ENCODE measurements around the gene GIPC1.
"Not testable (repeated sequence)": the region's sequence is repeated elsewhere in the genome, so short reads cannot be mapped to it uniquely, and the experiment has no call there.

Gene GIPC1, protein sequence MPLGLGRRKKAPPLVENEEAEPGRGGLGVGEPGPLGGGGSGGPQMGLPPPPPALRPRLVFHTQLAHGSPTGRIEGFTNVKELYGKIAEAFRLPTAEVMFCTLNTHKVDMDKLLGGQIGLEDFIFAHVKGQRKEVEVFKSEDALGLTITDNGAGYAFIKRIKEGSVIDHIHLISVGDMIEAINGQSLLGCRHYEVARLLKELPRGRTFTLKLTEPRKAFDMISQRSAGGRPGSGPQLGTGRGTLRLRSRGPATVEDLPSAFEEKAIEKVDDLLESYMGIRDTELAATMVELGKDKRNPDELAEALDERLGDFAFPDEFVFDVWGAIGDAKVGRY

DNA sequence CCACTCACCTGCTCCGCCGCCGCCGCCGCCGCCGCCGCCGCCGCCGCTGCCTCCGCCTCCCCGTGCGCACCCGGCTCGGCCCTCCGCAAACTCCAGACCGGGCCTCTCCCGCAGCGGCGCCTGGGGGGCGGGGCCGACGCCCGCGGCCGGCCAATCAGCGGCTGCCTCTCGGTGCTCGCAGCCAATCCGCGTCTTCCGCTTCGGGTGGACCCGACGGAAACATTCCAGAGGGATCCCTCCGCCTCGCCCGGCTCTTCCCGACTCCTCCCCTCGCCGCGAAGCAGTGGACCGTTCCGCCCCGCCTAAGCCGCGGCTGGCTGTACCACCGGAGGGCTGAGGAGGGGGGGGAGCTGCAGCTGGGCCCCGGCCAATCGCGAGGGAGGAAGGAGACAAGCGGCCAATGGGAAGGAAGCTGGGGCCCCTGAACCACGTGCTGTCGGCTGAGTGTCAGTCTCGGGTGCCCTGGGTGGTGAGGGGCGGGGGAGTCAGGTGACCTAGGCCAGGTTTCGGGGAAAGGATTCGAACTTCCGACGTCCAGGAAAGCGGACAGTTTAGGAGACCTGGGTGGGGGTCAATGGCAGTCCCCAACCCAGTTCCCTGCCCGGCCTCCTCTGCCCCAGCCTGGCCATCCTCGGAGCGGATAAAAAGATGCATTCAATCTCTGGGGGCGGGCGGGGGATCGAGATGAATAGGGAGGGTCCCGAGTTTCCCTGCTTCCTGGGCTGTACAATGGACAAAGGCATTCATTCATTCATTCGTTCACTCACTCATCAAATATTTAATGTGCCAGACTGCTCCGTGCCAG, at the start of gene GIPC1:
GIPC1 (minus strand) TSS at position 99 of the 805 bp plus-strand sequence. CDS start 13,151 bp downstream, outside the sequence.
- DNase-seq (ENCODE audit: low read depth in 1 of 2, low spot score in 1 of 2) = peak; percentile 70 to 76

DNA sequence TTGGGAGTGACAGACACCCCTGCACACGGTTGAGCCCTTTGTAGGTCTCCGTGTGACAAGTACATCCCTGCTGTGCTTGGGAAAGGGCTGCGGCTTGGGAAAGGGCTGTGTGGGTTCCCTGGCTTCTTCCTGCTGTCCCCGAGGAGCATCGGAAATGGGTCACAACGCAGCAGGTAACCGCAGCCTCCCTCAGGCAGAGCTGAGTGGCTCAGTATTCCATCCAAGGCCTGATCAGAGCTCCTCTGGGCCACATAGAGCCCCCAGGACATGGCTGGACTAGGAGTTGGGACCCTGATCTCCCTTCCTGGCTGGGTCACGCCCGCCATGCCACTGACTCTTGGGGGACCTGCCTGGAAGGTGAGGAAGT, 49.8 kb upstream of the GIPC1 start:
- no peak for DNase-seq (ENCODE audit: low read depth in 1 of 2, low spot score in 1 of 2)

DNA sequence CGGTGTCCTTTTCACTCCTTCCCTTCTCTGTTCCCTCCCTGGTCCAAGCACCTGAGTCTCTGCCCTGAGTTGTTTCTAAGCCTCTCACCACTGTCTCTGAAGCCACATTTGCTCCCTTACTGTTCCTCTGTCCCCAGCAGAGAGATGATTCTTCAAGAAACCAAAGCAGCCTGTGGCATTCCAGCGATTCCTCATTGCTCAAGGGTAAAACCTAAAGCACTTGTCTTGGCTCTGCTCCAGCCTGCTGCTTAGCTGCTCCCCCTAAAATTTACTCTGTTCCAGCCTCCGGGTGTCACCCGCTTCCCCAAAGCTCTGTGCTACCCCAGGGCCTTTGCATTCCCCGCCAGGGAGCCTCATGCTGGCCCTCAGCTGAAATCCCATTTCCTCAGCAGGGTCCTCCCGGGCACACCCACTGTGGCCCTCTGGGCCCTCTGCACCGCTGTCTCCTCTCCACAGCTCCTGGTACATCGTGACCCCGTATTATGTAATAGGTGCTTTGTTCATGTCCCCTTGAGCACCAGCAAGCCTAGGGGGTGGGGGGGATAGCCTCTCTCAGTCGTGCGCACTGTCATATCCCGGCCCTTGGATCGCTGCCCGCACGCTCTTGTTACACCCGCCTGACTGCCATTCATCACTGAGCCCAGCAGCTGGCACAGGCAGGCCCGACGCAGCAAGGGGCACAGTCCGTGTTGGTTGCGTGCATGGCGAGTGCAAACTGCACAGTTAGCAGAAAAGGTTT, 49.2 kb upstream of the GIPC1 start:
- no peak for DNase-seq (ENCODE audit: low read depth in 1 of 2, low spot score in 1 of 2)

DNA sequence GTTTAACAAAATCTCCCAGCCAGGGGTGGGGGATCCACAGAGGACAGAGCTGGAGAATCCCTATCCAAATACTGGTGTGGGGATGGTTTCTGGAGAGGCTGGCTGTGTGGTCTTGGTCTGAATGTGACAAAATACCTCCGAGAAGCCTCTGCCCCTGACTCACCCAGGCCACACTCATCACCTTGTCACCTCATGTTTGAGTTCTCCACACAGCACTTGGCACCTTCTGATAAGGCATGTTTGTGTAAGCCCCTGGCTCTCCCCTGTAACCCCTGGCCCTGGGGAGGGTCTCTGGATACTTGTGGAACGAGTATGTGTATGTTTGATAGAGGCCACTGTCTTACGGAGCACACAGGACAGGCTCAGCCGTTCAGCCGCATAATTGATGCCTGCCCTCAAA, 48.1 kb upstream of the GIPC1 start:
- DNase-seq (ENCODE audit: low read depth in 1 of 2, low spot score in 1 of 2) = no peak

DNA sequence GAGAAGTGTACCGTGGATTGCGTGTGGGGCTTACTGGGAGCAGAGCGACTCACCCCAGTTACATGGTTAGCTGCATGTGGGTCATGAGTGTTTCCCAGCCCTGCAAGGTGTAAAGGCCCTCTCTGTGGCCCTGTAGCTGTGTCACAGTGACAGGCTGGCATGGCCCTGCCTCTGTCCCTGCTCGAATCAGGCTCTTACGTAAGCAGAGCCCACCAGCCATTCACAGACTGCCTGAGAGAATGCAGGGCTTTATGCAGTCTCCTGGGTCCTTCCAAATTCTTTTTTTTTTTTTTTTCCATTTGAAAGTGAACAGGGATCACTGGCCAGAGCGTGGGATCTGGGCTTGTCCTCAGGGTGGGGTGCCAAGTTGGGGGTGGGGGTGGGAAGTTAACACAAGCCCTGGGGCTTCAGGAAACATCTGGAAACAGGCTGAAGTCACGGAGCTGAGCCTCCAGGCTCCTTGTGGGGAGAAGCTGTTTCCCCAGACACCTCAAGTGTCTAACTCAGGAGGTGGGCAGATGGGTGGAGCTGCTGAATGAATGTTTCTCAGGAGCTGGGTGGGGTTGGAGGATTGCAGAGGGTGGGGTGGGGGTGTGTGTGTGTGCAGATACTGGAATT, 46.9 kb upstream of the GIPC1 start:
- no peak for DNase-seq (ENCODE audit: low read depth in 1 of 2, low spot score in 1 of 2)

DNA sequence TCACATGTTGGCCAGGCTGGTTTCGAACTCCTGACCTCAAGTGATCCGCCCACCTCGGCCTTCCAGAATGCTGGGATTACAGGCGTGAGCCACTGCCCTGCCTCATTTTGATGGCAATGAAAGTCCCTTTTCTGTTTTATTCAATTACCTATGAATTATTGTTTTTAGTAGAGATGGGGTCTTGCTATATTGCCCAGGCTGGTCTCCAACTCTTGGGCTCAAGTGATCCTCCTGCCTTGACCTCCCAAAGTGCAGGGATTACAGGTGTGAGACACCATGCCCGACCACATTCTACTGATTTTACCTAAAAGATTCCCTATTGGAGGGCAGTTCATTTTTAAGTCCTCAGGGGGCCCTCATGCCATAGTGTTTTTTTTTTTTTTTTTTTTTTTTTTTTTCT, 46.1 kb upstream of the GIPC1 start:
- DNase-seq (ENCODE audit: low read depth in 1 of 2, low spot score in 1 of 2) = not testable (repeated sequence)

DNA sequence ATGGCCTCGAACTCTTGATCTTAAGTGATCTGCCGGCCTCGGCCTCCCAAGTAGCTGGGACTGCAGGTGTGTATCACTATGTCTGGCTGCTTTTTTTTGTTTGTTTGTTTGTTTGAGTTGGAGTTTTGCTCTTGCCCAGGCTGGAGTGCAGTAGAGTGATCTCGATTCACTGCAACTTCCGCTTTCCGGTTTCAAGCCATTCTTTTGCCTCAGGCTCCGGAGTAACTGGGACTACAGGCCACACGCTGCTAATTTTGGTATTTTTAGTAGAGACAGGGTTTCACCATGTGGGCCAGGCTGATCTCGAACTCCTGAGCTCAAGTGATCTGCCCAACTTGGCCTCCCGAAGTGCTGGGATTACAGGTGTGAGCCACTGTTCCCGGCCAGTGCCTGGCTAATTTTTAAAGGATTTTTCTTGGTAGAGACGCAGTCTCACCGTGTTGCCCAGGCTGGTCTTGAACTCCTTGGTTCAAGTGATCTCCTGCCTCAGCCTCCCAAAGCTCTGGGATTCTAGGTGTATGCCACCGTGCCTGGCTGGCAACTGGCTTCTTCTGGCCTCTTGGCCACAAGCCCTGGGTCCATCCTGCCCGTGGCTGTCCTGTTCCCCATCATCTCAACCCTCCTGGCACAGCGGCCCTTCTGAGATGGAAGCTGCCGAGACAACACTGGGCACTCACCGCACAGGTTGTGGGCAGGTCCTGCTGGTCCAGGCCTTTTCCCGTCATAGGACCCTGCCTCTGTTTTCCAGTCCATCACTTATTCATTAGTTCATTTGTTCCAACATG, 45.0 kb upstream of the GIPC1 start:
- no peak for DNase-seq (ENCODE audit: low read depth in 1 of 2, low spot score in 1 of 2)

DNA sequence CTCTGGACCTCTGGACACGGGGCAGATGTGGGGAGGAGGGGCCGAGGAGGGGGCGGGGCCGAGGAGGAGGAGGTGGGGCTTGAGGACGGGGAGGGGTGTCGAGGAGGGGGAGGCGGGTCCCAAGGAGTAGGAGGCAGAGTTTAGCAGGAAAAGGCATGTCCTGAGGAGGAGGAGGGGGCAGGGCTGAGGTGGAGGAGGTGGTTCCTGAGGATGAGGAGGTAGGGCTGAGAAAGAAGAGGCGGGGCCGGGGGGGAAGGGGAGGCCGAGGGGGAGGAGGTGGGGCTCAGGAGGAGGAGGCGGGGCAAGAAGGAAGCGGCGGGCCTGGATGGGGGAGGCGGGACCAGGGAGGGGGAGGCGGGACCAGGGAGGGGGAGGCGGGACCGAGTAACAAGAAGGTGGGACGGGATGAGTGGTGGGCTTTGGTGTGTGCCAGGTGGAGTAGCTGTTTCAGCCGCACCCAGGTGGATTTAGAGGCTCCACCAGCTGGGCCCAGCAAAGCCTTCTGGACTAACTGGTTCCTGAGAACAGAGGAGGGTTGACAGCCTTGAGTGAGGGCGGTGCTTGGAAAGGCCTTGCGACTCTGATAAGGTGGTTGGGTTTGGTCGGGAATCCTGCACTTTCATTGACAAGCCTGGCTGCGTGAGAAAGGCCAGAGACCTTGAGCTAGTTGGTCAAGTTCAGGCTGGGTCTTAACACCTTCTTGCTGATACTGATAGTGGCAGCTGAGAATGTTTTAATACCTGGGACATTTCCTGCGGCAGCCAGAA, 41.2 kb upstream of the GIPC1 start:
- peak in 1 of 2 donors; percentile 26 for DNase-seq (ENCODE audit: low read depth in 1 of 2, low spot score in 1 of 2)

DNA sequence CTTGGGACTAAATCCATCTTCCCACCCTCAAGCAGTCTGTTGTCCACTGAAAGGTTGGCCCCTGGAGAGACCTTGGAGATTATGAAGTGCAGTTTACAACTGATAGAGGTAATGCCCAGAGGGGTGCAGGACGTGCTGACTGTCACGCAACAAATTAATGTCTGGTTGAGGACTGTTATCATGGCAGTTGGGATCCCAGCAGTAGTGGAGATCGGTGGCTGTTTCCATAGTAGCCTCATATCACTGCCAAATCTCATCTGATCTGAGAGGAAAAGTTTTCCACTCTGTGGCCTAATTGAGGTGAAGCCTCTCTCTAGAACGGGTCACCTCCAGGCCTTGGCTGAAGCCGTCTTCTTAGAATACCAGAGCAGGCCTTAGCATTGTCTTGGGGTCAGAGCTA, 37.5 kb upstream of the GIPC1 start:
- DNase-seq (ENCODE audit: low read depth in 1 of 2, low spot score in 1 of 2) = no peak

DNA sequence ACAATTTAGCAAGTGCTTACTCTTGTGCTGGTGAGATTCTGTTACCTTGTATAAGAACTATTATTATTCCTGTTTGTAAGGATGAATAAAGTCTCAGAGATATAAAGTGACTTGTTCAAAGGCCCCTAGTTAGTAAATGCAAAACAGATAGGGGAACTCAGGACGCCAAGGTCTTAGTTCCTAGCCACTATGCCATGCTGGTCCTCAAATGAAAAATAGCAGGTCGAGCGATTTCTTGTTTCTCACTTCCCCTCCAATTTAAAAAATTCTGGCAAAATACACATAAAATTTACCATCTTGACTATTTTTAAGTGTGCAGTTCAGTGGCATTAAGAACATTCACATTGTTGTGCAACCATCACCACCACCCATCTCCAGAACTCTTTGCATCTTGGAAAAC, 34.6 kb upstream of the GIPC1 start:
- no peak for DNase-seq (ENCODE audit: low read depth in 1 of 2, low spot score in 1 of 2)

DNA sequence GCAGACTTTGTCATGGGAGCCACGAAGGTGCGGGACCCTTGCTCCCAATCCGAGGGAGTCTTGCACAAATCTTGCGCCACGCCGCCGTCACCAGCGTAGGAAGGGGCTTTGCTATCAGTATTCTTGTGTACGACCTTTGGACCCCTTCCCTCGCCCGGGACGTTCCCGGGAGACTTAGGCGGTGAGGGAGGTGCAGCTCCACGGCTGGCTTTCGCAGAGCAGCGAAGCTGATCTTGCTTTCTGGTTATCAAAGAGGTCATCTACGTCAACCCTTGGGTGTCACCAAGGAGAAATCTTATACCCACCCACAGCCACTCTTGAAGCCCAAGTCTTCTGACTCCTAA, 34.0 kb upstream of the GIPC1 start:
- no peak for DNase-seq (ENCODE audit: low read depth in 1 of 2, low spot score in 1 of 2)

DNA sequence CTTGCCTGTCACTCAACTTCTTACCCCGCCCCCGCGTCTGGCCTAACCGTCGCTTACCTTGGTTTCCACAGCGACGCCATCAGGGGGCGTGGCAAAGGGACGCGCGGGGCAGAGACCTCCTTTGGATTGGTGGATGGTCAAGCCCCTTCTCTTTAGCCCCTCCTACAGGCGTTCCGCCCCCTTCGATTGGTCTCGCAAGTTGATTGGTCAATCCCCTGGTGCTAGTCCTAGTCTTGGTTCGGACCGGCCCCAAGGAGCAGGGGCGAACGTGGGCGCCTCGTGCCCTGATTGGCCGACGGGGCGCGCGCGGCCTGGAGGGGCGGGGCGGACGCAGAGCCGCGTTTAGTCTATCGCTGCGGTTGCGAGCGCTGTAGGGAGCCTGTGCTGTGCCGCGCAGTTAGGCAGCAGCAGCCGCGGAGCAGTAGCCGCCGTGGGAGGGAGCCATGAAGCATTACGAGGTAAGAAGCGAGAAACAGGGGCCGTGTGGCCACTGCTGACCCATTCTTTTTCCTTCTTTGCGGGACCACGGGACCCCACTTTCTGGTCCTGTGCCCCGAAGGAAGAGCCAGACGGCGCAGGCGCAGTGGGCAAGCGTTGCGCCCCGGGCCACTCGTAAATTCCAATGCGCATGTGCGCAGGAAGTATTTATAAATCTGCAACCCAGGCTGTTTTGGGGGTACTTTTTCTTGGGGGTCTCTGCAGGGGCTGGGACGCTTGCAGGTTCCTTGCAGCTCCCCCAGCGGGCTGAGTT, 33.5 kb upstream of the GIPC1 start, which contains the start of gene TECR:
TECR (plus strand) TSS at position 341 of the 751 bp plus-strand sequence; CDS start at position 444, 103 bp downstream.
- DNase-seq (ENCODE audit: low read depth in 1 of 2, low spot score in 1 of 2) = peak; percentile 100

DNA sequence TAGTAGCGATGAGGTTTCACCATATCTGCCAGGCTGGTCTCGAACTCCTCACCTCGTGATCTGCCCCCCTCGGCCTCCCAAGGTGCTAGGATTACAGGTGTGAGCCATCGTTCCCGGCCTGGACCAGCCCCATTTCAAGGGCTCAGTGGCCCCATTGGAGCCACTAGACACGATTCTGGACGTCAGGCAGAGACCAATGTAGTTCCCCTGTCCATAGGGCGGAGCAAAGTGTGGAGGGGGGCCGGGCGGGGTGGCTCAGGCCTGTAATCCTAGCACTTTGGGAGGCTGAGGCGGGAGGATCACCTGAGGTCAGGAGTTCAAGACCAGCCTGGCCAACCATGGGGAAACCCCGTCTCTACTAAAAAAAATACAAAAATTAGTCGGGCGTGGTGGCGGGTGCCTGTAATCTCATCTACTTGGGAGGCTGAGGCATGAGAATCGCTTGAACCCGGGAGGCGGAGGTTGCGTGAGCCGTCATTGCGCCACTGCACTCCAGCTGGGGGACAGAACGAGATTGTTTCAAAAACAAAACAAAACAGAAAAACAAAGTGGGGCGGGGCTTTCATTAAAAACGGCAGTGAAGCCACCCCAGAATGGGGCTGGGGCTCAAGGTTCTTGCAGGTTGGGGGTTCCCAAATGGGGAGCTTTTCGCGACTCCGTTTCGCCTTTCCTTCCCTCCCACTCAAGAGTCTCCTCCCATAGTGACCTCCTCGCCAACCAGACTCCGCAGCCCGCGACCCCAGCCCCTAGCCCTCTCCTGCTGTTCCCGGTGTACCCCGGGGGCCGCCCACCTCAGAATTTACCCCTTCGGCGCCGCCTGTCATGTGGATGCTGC, 32.7 kb upstream of the GIPC1 start:
- no peak for DNase-seq (ENCODE audit: low read depth in 1 of 2, low spot score in 1 of 2)

DNA sequence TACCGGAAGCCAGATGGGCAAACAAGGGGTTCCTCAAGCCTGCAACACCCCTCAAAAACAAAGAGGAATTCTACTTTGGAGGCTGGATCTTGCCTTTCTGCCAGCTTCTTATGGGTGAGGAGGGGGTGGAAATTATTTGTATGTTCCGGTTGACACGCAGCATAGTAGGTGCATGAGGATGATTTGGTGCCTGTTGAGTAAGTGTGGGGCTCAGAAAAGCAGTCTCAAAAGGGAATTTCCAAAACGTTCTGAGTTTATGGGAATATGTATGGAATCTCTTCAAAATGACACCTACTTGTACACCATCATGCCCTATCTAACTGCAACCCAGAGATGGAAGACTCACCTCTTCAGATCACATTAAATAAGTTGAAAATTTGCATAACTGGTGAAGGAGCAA, 30.5 kb upstream of the GIPC1 start:
- DNase-seq (ENCODE audit: low read depth in 1 of 2, low spot score in 1 of 2) = no peak

DNA sequence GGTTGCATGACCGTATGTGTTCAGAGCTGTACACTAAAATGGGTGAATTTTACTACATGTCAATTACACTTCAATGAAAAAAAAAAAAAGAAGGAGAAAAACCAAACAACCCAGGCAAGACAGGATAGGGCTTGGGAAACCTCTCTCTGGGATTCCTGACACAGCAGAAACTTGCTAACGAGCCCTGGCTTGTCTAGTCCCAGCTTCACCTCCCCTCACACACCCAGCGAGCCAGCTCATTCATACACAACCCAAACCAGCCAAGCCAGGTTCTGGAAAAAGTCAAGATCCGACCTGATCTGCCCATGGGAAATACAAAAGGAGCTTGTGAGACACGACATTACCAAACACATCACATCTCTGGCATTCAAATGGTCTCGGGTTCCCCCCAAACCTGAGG, 29.8 kb upstream of the GIPC1 start:
- DNase-seq (ENCODE audit: low read depth in 1 of 2, low spot score in 1 of 2) = no peak

DNA sequence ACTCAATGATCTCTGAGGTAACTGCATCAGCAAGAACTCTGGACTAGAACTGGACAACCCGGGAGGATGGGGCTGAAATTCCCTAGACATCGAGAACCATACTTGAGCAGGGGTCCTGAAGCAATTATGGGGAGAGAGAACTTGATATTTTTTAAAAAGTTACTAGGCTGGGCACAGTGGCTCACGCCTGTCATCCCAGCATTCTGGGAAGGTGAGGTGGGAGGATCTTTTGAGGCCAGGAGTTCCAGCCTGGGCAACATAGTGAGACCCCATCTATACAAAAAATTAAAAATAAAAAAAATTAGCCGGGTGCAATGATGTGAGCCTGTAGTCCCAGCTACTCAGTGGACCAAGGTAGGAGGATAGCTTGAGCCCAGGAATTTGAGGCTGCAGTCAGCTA, 24.6 kb upstream of the GIPC1 start:
- no peak for DNase-seq (ENCODE audit: low read depth in 1 of 2, low spot score in 1 of 2)

DNA sequence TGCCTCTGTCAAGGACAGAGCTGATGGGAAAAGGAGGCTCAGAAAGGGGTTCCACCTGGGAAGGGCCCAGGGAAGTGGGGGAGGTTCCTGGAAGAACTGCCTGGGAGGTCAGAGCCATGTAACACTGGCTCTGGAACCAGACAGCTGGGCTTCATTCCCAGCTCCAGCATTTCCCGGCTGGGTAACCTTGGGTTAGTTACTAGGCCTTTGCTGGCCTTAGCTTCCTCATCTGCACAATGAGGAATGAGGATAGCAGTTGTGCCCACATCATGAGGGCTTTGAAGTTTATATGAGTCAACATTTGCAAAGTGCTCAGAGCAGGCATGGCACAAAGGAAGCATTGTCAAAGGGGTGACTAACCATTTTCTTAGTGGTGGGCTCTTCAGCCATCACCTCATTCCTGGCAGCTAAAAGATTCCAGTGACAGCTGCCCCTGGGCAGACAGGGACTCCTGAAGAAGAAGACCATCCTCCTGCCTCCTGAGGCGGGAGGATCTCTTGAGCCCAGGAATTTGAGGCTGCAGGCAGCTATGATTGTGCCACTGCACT, 24.0 kb upstream of the GIPC1 start:
- DNase-seq (ENCODE audit: low read depth in 1 of 2, low spot score in 1 of 2) = no peak

DNA sequence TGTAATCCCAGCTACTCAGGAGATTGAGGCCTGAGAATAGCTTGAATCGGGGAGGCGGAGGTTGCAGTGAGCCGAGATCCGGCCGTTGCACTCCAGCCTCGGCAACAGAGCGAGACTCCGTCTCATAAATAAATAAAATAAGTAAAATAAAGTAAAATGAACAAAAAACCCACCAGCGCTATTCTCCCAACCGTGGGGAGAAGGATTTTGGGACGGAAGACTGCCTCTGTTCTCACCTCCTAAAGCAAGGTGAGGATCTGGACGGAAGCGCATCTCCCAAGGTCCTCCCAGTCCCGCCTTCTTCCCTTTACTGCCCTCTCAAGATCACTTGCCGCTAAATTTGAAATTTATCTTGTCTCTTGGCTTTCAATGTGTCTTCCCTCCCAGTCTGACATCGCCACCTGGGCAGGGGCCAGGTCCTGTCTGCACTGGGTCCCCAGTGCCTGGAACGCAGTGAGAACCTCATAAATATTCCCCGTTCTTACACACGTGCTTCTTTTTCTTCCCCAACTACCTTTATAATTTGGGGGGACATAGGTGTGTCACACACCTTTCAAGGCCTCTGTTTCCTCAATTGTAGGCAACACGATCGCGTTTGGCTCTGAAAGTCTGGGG, 23.4 kb upstream of the GIPC1 start:
- no peak for DNase-seq (ENCODE audit: low read depth in 1 of 2, low spot score in 1 of 2)

Data from stimulated activated CD4-positive, alpha-beta T cell treated with anti-CD3 and anti-CD28 coated beads, Interleukin-15, amount 100 ng/mL, for 1 hour (primary cell).